AG10803 (cell line): Measurements from ENCODE around the gene ZNF286A.
"Not testable (repeated sequence)": the region's sequence is repeated elsewhere in the genome, so short reads cannot be mapped to it uniquely, and the experiment has no call there.

ENCODE experiments used
- DNase-seq: peaks from one replicate; pipeline ENCODE4 v3.0.0; 2010; ENCODE audit warnings: low read depth
- H3K4me3 ChIP-seq: 2 replicates; pipeline ENCODE4 v1.5.1; 2011; ENCODE audit warnings: mild to moderate bottlenecking, low read length, control low read depth
- CTCF ChIP-seq: conservative IDR thresholded peaks from 2 replicates; pipeline ENCODE4 v1.5.1; 2011; ENCODE audit warnings: mild to moderate bottlenecking, low read length, control low read depth, inconsistent platforms

The ZNF286A gene

GRCh38 chr17:15663691-15664090 lies 35.9 kb upstream of the ZNF286A start:
- no peak for TF ChIP-seq CTCF
- no peak for DNase-seq
- H3K4me3 ChIP-seq = no peak overlapping the region

- not testable (repeated sequence) for H3K4me3 ChIP-seq, DNase-seq
- TF ChIP-seq CTCF = peak; percentile 24; the same call in 1 of the 2 replicates
Observed at GRCh38 chr17:15669526-15669925, 30.0 kb upstream of the ZNF286A start.

GRCh38 chr17:15674640-15675039 lies 24.9 kb upstream of the ZNF286A start:
- not testable (repeated sequence) for H3K4me3 ChIP-seq, DNase-seq

GRCh38 chr17:15675991-15676390 lies 23.6 kb upstream of the ZNF286A start:
- H3K4me3 ChIP-seq, DNase-seq: not testable (repeated sequence)

- not testable (repeated sequence) for DNase-seq, H3K4me3 ChIP-seq
Observed at GRCh38 chr17:15683135-15683534, 16.4 kb upstream of the ZNF286A start.

GRCh38 chr17:15683824-15684478 lies 15.6 kb upstream of the ZNF286A start, which contains the start of gene TRIM16:
Gene TRIM16 (minus strand): TSS chr17:15684311. CDS start chr17:15651609, 32,702 bp downstream.
- peak within 1 kb of the TSS; percentile 69 for H3K4me3 ChIP-seq
- DNase-seq = peak; percentile 47

GRCh38 chr17:15687494-15687893 lies 12.1 kb upstream of the ZNF286A start:
- not testable (repeated sequence) for DNase-seq, H3K4me3 ChIP-seq

- not testable (repeated sequence) for DNase-seq
- peak overlapping the region; percentile 64 for H3K4me3 ChIP-seq
Observed at GRCh38 chr17:15698967-15699366, 585 bp upstream of the ZNF286A start.

GRCh38 chr17:15699937-15700336 lies 385 bp downstream of the ZNF286A start:
- H3K4me3 ChIP-seq = peak overlapping the region; percentile 64

GRCh38 chr17:15704239-15704638 lies 4.7 kb downstream of the ZNF286A start:
- not testable (repeated sequence) for DNase-seq, H3K4me3 ChIP-seq

More at GRCh38 chr17:15699937-15700336, 385 bp downstream of the ZNF286A start:
- not testable (repeated sequence) for DNase-seq

GRCh38 chr17:15704813-15705212 lies 5.3 kb downstream of the ZNF286A start:
- not testable (repeated sequence) for DNase-seq, H3K4me3 ChIP-seq

- not testable (repeated sequence) for H3K4me3 ChIP-seq, DNase-seq
Observed at GRCh38 chr17:15708879-15709278, 9.3 kb downstream of the ZNF286A start.

- DNase-seq, H3K4me3 ChIP-seq: not testable (repeated sequence)
Observed at GRCh38 chr17:15716601-15717563, 17.3 kb downstream of the ZNF286A start.

GRCh38 chr17:15730535-15730934 lies 31.0 kb downstream of the ZNF286A start:
- DNase-seq, H3K4me3 ChIP-seq: not testable (repeated sequence)

- H3K4me3 ChIP-seq, DNase-seq: not testable (repeated sequence)
Observed at GRCh38 chr17:15731900-15732299, 32.3 kb downstream of the ZNF286A start, which contains the start of gene TBC1D26. Gene TBC1D26 (plus strand): TSS chr17:15732283. CDS start chr17:15735349, 3,066 bp downstream.

- not testable (repeated sequence) for DNase-seq, H3K4me3 ChIP-seq
Observed at GRCh38 chr17:15733174-15733789, 33.7 kb downstream of the ZNF286A start.

- DNase-seq, H3K4me3 ChIP-seq: not testable (repeated sequence)
Observed at GRCh38 chr17:15736578-15736977, 37.0 kb downstream of the ZNF286A start.
